GM18517 (cell line): ENCODE data around the gene LDLRAD4.
"Not testable (repeated sequence)": the region's sequence is repeated elsewhere in the genome, so short reads cannot be mapped to it uniquely, and the experiment has no call there.

Experiments
- ATAC-seq: cut with Tn5 transposase; IDR thresholded peaks from one replicate; pipeline ENCODE4 v1.9.1; 2021; ENCODE audit warnings: mild to moderate bottlenecking, moderate library complexity; ENCODE audit not compliant: unreplicated experiment

LDLRAD4 gene

GRCh38 chr18:13328213-13328612 lies 109.7 kb downstream of the LDLRAD4 start:
- ATAC-seq = no peak

DNA sequence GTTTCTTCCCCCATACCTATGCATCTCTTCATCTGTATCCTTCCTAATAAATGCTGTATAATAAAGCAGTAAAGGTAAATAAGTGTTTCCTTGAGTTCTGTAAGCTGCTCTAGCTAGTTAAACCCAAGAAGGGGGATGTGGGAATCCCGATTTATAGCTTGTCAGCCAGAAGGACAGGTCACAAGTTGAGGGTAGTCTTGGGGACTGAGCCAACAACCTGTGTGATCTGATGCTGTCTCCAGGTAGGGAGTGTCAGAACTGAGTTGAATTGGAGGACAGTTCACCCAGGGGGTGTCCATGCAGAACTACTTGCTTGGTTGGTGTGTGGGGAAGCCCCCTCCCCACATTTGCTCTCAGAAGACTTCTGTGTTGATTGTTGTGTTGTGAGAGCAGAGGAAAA lies 112.4 kb downstream of the LDLRAD4 start:
- ATAC-seq = no peak

GRCh38 chr18:13331846-13332245 lies 113.3 kb downstream of the LDLRAD4 start:
- ATAC-seq = no peak

DNA sequence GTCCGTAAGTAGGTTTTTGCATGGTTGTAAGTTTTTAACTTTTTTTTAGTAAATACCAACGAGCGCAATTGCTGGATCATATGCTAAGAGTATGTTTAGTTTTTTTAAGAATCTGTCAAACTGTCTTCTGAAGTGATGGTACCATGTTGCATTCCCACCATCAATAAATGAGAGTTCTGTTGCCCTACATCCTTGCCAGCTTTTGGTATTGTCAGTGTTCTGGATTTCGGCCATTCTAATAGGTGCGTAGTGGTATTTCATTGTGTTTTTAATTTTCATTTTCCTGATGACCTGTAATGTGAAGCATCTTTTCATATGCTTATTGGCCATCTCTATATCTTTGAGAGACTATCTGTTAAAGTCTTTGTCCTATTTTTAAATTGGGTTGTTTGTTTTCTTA lies 114.3 kb downstream of the LDLRAD4 start:
- ATAC-seq = no peak

- ATAC-seq = no peak
Observed at GRCh38 chr18:13335903-13336302, 117.3 kb downstream of the LDLRAD4 start.

DNA sequence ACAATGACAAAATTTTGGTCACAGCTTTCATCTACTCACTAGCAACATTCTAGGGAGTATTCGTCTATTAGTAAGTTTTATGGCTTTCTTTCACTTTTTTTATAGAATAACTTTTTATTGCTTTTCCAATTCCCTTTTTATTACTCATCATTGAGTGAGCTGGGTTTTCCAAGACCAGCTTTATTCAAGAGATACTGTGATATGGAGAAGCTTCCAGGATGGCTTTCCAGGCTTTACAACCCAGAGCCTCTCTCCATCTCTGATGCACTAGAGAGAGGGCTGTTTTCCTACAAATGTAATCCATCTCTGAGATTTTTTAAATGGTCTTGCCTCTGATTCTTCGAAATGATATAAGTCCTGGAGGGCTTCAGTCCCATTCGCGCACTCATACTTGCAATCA lies 118.3 kb downstream of the LDLRAD4 start:
- no peak for ATAC-seq

DNA sequence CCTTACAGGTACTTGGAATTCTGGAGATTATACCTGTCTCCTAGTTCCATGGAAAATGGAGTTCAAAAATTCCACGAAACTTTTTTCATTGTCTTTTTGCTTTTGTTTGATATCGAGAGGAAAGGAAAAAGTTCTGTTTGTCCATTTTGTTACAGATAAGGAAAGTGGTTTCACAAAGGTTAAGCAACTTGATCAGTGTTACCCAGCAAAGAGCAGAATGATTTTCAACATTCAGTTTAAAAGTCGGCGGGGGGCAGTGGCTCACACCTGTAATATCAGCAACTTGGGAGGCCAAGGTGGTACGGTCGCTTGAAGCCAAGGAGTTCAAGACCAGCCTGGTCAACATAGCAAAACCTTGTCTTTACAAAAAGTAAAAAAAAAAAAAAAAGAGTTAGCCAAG lies 118.8 kb downstream of the LDLRAD4 start:
- ATAC-seq = no peak

GRCh38 chr18:13338318-13338717 lies 119.8 kb downstream of the LDLRAD4 start:
- no peak for ATAC-seq

GRCh38 chr18:13339653-13340052 lies 121.1 kb downstream of the LDLRAD4 start:
- no peak for ATAC-seq

DNA sequence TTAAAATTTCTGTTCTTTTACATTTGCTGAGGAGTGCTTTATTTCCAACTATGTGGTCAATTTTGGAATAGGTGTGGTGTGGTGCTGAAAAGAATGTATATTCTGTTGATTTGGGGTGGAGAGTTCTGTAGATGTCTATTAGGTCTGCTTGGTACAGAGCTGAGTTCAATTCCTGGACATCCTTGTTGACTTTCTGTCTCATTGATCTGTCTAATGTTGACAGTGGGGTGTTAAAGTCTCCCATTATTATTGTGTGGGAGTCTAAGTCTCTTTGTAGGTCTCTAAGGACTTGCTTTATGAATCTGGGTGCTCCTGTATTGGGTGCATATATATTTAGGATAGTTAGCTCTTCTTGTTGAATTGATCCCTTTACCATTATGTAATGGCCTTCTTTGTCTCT lies 127.9 kb downstream of the LDLRAD4 start:
- ATAC-seq = not testable (repeated sequence)

GRCh38 chr18:13353084-13353823 lies 134.7 kb downstream of the LDLRAD4 start:
- ATAC-seq = no peak

- no peak for ATAC-seq
Observed at GRCh38 chr18:13354402-13354801, 135.8 kb downstream of the LDLRAD4 start.

- ATAC-seq = no peak
Observed at GRCh38 chr18:13356032-13356431, 137.5 kb downstream of the LDLRAD4 start.

DNA sequence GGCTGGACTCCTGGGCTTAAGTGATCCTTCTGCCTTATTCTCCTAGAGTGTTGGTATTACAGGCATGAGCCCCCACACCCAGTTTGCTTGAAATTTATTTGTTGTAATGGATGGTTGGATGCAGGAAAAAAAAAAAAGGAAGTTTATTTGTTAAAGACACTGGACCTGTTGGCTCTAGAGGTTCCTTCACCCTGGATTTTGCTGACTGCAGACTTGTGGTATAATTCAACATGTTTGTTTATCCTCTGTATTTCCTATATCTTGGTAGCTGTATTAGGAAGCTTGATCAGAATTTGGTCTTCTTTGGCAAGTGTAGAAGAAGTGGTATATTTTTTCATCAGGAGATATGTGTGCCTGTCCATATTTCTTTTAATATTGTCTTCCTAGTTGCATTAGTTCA lies 138.7 kb downstream of the LDLRAD4 start:
- no peak for ATAC-seq

DNA sequence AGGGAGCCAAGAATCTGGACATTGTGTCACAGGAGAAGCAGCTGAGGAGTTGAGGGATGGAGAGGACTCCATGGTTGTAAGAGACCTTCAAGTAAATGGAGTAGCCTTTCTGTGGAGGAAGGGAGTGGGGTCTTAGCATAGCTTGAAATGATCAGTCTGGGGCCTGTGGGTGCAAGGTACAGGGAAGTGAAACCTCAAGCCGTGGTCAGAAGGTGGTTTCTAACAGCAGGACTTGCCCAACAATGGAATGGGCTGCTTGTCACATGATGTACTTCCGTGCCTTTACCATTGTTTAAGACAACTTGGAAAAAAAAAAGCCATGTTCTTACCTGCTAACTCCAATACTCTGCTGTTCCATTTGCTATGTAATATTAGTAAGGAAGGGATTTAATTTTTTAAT lies 140.7 kb downstream of the LDLRAD4 start:
- no peak for ATAC-seq

GRCh38 chr18:13361431-13361830 lies 142.9 kb downstream of the LDLRAD4 start:
- ATAC-seq = no peak

- ATAC-seq = no peak
Observed at GRCh38 chr18:13362051-13362450, 143.5 kb downstream of the LDLRAD4 start.

DNA sequence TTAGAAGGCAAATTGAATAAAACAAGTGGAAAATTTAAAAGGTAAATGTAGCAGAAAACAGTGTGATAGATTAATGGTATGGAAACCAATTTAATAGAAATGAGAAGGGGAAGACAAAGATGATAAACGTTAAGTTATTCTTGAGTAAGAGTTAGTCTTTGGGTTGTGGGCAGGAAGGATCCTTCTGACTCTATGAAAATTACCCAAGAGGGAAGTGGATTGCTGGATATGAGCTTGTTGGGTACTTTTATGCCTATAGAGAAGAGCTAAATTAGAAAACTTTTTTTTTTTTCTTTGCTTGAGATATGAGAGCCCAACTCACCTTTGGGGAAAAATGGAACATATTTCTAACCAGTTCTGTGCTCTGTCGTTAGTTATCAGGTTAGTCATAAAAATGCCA lies 144.0 kb downstream of the LDLRAD4 start:
- no peak for ATAC-seq

DNA sequence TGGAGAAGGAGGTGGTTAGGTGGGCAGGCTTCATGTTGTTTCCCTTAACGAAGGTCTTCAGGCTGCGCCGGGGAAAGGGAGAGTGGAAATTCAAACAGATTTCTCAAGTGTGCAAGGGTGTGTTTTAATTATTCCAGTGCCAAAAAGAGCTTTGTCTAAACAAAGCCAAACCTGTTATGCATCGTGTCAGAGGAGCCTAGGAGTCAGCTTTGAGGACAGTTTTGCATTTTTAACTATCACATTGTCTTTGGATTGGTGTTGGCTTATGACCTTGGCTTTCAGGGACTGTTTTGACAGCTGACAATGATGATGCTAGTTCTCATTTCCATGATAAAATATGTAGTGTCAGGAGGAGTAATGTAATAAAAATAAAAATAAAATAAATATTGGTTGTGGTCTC lies 144.8 kb downstream of the LDLRAD4 start:
- no peak for ATAC-seq

DNA sequence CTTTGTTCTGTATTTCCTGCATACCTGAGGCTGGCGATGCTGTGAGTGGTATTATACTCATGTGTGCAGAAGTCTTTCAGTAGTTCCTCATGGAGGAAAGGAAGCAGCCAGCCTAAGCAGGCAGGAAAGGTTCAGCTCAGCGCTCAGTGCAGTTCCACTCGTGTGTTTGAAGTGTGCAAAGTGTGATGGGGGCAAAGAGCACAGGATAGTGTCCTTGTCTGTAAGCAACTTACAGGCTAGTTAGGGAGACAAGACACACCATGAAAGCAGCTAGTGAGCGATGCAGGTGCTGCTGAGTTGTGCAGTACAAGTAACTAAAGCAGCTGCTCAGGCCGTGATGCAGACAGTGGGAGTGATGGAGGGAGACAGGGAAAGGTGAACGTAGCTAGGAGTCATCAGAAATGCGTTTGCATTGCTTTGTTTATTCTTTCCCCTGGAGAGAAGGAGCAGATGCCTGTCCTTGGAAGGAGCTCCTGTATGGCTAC lies 146.2 kb downstream of the LDLRAD4 start:
- no peak for ATAC-seq

DNA sequence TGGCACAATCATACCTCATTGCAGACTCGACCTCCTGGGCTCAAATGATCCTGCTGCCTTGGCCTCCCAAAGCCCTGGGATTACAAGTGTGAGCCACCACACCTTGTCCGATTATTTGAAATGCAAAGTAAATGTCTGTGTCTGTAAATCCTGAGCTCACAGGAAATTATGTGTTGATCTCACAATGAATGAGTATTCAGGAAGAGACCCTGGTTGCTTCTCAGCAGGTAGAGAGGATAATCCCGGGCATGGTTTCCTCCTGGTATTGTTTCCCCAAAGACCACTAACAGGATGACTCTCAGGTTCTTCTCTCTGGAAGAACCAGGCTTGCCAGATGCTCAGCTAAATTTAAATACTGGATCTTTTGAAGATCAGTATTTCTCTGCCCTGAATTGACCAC lies 147.6 kb downstream of the LDLRAD4 start:
- no peak for ATAC-seq

DNA sequence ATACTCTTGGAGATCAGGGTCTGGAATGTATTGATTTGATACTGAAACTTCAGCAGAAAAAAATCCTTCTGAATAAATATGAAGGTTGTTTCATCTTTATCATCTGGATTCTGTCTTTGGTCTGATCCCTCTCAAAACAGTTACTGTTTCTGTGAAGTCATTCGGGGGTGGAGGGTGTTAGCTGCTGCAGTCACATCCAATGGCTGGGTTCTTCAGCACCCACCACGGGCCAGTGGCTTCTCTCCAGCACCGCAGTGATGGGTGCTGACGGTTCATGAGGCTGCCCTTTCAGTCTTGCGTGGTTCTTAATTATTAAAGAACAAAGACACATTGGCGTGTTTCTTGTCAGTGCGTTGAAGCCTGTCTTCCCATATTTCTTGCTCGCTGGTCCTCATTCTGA lies 148.0 kb downstream of the LDLRAD4 start:
- ATAC-seq = no peak
